HG03432 (cell line): ENCODE measurements around the gene SLC22A8.
"Not testable (repeated sequence)": the region's sequence is repeated elsewhere in the genome, so short reads cannot be mapped to it uniquely, and the experiment has no call there.

Experiments used
- ATAC-seq: cut with Tn5 transposase; IDR thresholded peaks from one replicate; pipeline ENCODE4 v1.9.1; 2021; ENCODE audit warnings: mild to moderate bottlenecking, moderate library complexity; ENCODE audit not compliant: unreplicated experiment

SLC22A8 gene, protein sequence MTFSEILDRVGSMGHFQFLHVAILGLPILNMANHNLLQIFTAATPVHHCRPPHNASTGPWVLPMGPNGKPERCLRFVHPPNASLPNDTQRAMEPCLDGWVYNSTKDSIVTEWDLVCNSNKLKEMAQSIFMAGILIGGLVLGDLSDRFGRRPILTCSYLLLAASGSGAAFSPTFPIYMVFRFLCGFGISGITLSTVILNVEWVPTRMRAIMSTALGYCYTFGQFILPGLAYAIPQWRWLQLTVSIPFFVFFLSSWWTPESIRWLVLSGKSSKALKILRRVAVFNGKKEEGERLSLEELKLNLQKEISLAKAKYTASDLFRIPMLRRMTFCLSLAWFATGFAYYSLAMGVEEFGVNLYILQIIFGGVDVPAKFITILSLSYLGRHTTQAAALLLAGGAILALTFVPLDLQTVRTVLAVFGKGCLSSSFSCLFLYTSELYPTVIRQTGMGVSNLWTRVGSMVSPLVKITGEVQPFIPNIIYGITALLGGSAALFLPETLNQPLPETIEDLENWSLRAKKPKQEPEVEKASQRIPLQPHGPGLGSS

DNA sequence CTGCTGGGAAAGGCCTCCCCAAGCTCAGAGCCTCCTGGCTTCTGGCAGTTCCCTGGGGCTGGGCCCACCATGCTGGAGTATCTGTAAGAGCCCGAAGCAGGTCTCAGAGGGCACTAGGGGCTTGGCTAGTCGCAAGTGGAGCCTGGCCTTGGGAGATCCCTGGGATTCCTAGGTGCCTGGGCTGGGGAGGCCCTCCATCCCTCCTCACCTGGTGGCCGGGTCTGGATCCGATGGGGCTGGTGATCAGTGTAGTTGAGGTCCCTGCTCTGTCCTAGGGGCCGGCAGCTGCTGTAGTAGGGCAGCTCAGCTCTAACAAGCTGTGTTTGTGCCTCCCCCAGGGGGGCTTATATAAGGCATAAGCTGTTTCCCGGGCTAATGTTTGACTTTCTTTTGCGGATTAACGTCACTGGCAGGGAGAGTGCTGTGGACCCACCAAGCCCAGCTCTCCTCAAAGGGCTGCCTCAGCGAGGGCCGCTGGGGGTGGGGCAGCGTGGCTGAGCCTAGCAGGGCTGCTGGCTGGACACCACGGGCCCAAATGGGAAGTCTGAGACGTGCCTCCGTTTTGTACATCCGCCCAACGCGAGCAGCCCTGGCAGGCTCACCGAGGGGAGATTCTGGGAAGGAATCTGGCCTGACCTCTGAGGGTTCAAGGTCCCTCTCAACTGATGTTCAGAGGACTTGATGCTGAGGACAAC, at the start of gene SLC22A8:
TSS of gene SLC22A8 (minus strand) at position 321 of the 695 bp plus-strand sequence. CDS start 883 bp downstream, outside the sequence.
- ATAC-seq, result no peak

DNA sequence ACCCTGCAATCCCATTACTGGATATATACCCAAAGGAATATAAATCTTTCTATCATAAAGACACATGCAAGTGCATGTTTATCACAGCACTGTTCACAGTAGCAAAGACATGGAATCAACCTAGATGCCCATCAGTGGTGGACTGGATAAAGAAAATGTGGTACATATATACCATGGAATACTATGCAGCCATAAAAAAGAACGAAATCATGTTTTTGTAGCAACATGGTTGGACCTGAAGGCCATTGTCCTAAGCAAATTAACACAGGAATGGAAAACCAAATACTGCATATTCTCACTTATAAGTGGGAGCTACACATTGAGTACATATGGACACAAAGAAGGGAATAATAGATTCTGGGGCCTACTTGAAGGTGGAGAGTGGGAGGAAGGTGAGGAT, 30.6 kb upstream of the SLC22A8 start:
- not testable (repeated sequence) for ATAC-seq

DNA sequence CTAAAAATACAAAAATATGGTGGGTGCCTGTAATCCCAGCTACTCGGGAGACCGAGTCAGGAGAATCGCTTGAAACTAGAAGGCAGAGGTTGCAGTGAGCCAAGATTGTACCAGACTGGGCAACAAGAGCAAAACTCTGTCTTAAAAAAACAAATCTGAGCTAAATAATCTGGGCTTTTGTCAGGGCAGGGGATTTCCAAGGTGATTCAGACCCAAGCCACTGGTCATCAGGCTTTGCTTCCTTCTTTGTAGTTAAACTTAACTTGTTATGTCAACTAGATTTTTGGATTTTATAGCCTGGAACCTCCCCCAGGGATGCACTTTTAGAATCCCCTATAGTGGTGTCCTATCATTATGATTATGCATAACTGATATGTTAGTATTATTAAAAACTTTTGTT, 27.0 kb upstream of the SLC22A8 start:
- no peak for ATAC-seq

DNA sequence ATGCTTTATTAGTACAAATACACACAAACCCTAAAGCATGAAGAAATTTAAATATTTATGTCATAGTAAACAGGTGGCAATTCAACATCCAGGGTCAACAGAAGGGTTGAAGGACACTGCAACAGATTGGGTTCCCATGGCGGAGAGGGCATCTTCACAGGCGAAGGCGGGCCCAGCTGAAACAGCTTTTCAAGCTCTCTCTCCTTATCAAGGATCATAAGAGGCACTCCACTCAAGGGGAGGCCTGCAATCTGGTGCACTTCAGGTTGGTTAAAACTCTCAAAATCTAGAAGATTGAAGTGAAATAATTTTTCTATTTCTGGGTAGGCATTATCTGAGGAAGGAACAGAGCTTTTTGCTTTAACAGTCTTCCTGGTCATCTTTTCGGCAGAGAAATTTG, 16.8 kb upstream of the SLC22A8 start:
- ATAC-seq, result no peak

DNA sequence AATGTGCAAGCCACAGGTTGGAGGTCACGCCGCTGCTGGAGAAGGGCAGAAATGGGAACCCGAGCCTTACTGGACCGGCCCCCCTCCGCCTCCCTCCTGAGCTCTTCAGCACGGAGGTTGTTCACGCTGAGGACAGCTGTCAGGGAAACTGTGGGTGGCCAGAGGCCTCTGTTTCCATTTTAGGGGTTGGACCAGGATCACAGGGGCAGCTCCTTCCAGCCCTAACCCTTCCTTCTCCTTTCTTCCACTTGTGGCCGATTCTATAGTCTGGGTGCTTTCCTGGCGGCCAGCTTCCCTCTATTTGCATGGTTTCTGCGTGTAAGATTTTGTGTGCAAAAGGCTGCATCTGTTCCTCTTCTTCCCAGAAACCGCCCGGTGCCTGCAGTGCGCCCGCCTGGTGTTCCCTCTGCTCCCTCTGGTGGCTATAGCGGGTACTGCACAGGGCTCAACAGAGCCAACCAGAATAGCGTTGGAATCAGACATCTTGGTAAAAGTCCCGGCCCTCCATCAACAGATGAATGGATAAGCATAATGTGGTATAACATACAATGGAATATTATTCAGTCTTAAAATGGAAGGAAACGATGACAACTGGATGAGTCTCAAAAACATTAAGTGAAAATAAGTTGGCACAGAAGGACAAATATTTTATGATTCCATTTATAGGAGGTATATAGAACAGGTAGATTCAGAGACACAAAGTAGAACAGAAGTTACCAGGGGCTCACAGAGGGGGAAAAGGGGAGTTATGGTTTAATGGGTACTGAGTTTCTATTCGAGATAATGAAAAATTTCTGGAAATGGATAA, 8.4 kb upstream of the SLC22A8 start:
- ATAC-seq, result no peak

DNA sequence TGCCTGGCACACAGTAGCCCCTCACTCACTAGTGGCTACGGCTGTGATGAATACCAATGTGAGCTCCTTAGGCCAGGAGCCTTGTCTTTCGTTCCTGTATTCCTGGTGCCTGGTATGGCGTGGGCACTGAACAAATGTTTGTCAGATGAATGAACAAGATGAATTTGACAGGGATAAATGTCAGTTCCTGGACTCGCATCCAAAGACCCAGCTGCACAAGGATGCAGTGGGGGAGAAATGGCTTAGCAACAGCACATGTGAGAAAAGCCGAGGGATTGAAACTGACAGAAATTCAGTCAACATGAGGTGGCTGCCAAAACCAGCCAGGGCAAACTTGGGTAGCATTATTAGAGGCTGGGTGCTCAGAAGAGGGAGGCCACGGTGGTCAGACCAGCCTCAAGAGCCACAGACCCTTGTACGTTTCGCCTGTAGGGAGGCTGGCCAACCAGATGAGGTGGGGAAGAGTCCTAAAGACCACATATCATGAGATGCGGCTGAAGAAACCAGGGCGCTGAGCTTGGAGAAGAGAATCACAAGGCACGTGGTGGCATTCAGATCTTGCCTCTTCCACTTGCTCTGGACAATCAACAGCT, 7.7 kb upstream of the SLC22A8 start:
- no peak for ATAC-seq

DNA sequence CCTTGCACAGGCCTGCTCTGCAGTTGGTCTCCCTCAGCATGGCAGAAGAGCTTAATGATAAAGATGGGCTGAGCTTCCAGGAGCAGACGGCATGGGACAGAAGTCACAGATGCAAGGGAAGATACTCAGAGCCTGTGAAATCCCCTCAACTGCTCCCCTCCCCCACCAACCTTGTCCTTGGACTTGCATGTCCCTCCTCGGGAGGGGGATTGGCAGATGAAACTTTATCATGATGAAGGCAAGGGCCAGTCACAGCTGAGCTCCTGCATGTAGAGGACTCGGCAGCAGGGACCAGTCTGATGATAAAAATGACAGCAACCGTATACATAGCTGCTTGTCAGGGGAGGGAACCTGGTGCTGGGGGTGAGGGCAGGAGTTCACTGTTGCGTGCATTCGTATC, 6.8 kb upstream of the SLC22A8 start:
- ATAC-seq, result no peak

DNA sequence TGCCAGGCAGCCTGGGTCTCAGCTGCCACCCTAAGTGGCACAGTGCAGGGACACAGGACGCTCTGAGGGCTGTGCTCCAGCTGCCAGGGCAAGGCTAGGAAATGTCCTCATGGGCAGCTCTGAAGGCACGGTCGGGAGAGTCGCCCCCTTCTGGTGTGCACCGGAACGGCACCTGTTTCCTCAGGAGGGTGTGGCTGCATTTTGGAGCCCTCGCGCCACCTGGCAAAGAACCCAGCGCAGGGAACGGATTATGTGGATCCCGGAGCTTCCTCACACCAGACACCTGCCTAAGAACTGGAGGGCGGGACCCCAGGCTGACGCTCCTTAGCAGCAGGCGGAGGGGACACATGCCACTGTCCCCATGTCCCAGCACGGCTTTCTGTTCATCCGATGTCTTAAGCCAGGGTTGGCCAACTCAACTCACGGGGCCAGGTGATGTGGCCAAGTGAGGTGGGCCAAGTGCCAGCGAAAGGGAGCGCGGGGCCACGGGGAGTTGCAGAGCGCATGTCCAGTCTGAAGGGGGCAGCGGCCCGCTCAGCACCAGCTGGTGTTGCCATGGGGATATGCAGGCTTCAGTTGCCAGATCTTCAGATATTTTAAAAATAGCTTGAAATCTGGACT, 5.1 kb upstream of the SLC22A8 start:
- ATAC-seq, result no peak

DNA sequence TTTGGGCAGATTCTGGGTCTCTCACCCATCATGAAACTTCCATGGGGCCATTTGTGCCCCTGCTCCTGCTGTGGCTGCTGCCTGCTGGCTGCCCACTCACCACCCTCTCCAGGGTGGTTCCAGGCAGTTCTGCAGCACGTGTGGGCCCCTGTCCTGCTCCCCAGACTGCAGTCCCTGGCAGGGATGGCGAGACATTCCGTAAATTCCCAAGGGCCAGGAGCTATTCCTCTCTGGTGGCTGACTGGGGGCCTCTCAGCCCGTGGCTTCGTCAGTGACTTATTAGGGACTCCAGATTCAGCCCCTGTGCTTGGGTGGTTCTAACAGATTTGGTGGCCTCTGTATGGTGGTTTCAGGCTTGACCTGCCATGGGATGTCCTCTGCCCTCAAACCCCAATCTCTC, 3.9 kb upstream of the SLC22A8 start:
- ATAC-seq, result no peak

DNA sequence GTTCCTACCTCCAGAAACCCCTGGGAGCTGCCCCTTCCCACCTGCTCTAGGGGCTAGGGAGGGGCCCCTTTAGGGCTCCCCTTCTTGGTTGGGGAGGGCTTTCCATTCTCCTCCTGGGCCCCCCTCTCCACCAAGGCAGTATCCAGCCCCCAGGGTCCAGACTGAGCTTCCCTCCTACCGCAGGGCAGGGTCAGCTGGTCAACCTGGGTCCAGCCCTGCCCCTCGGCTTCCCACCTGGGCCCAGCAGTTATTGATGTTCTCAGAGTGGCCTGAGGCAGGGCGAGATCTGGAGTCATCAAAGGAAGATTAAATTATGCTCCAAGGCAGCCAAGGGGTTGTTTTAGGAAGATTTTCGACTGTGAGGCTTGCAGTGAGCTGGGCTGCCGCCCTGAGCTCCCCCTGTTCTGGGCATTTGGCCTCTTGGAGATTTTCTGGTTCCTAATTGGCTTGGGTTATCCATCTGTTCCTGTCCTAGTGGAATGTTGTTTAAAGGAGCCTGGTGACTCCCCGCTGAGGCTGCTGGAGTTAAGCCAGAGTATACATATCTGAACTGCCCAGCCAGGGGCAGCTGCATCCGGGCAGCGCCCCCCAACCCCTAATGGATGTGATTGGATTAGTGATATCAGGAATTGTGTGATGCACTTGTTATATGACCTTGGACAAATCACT, 1.8 kb upstream of the SLC22A8 start:
- no peak for ATAC-seq

DNA sequence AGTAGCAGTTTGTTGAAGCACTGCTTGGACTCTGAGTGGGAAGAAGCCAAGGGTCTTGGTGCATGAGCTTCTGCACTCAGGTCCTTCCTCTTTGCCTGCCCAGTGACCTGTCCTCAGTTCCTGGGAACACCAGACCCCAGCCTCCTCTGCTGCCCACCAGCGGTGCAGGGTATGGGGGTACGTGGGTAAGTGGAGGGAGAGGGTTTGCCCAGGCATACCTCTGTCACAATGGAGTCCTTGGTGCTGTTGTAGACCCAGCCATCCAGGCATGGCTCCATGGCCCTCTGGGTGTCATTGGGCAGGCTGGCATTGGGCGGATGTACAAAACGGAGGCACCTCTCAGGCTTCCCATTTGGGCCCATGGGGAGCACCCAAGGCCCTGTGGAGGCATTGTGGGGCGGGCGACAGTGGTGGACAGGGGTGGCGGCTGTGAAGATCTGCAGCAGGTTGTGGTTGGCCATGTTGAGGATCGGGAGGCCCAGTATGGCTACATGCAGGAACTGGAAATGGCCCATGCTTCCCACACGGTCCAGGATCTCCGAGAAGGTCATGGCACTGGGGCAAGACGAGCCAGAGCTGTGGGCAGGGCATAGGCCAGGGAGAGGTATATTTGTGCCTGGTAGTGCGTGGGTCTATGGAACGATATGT, 1.1 kb downstream of the SLC22A8 start:
- no peak for ATAC-seq

DNA sequence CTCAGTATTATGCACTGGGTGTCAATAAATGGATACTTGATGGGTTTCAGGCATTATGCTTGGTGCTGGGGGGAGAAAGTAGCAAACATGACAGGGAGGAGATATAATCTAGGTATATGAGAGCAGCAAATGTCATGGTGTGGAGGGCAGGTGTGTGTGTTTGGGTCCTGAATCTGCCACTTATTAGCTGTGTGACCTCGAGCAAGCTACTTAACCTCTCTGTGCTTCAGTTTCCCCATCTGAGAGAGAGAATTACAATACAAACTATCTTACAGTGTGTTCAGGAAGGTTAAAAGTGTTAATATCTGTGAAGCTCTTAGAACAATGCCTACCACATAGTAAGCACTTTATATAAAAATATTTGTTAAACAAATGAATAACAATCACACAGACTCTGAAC, 2.8 kb downstream of the SLC22A8 start:
- no peak for ATAC-seq

DNA sequence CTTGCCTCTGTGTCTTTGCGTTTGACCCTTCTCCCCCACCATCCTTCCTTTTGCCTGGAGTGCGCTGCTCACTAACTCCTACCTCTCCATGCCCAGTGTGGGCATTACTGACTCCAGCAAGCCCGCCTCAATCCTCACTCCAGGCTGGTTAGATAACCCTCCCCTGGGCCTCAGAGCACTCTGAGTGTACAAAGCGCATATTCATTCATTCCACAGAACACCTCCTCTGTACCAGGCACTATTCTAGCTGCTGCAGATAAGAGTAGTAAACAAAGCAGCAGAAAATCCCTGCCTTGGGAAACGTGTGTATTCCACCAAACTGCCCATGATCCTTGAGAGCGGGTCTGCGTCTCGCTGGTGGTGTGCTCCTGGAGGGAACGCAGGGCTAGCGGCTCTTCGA, 3.2 kb downstream of the SLC22A8 start:
- no peak for ATAC-seq

DNA sequence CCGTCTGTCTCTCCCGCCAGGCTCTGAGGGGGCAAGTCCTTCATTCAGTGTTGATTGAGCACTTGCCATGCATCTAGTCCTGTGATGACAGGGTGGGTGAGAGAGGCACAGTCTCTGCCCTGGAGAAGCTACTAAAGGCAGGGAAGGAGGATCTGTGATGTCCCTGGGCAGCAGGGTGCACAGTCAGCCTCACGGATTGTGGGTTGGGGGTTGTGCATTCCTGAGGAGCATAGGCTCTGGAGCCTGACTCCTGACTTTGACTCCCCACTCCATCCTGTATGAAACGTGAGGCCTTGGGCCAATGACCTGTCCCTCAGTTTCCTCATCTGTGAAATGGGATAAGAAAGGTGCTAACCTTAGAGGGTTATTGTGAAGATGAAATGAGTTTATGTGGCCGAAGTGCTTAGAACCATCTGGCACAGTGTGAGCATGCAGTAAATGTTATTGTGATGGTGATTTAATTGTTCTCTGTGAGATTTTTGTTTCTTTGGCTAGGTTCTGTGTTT, 4.7 kb downstream of the SLC22A8 start:
- no peak for ATAC-seq

DNA sequence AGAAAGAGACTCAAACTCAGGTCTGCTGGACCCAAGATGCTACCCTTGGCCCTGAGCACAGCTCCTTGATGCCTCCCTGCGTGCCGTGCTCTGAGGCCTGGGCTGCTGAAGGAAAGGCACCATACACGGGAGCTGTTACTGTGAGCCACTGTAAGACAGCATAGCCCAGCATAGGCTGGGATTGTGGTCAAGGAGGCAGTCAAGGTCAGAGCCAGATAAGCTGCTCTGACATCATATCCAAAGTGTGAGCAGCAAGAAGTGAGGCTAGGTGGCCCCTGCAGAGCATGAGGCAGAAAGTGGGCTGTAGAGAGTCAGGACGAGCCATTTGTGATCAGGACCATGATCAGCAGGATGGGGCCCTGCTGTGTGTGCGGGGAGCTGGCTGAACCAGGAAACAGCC, 7.7 kb downstream of the SLC22A8 start:
- no peak for ATAC-seq

DNA sequence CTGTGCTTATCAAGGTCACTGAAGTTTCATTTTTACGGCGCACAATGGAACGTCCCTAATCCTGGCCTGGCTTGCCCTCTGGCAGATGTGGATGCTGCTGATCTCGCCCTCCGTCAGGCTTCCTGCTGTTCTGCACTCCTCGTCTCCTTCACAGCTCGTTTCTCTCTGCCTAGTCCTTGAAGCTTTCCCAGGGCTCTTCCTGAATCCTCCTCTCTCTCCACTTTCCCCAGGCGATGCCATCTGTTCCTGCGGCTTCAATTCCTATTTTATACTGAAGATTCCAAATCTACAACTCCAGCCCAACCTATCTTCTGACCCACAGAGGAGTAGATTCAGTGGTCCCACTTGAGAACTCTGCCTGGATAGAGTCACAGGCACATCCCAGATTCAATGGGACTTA, 14.2 kb downstream of the SLC22A8 start:
- no peak for ATAC-seq

DNA sequence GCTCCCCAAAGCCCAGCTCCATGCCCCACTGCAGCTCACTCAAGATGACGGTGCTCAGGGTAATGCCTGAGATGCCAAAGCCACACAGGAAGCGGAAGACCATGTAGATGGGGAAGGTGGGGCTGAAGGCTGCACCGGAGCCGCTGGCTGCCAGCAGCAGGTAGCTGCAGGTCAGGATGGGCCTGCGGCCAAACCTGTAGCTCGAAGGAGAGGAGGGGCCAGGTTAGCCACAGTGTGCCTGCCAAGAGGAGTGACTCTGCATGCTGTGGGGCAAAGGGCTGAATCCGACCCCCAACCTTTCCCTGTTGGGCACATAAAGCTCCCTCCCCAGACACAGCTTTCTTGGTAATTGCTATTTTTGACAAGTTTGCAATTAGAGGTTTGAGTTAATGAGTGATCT, 16.0 kb downstream of the SLC22A8 start:
- ATAC-seq, result no peak

DNA sequence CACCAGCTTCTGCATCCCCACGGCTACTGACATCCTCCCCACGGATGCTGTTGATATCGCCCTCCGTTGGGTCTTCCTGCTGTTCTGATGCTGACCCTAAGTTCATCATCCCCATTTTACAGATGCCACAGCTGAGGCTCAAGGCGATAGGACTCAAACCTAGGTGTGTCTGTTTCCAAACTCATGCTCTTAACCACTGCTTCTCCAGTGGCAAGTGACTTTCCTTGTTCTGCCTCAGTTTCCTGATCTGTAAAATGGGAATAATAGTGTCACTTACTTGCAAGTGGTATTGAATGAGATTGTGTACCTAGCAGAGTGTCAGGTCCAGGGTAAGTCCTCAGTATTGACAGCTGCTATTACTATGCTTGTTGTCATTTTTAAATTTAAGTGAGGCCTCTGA, 16.5 kb downstream of the SLC22A8 start:
- no peak for ATAC-seq

DNA sequence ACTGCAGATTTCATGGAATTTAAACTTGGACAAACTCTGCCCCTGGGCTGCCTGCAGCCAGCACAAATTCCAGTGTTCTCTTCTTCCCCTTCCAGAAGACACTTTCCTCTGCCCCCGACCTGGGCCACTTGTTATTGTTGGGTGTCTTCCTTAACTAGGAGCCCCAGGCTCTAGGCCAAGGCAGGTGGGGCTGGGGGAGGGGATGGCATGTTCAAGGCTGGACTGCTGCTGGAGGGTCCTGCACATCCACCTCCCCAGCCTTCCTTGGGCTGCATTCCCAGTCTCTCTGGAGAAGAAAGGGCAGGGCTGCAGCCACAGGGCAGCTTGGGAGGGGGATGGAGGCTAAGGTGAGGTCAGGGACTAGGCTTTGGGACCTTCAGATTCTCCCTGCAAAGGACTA, 19.4 kb downstream of the SLC22A8 start:
- ATAC-seq, result no peak
